HepG2 (cell line): ENCODE measurements around the gene ADGRE3. TPM values are rescaled to one million over a fixed set of nuclear protein-coding genes. Genes with fewer than 3 reads are reported as not detected.

Source experiments
- ATAC-seq: fragments of 200-7000 bp; cut with Tn5 transposase; 3 replicates; pipeline ENCODE4 v1.9.1; 2020; ENCODE audit warnings: mild to moderate bottlenecking, moderate library complexity
- BruUV-seq: library from RNA; stranded (reverse); fragments of 400-500 nt; replicated peaks from 2 replicates; lab custom pipeline; 2021; lab: Mats Ljungman, UMichigan
- CTCF ChIA-PET: fragments of 300-600 bp; formaldehyde crosslinking; extraction: SDS; loops from one replicate; lab custom pipeline; 2021; ENCODE audit warnings: low total read pairs, inconsistent platforms, low intra/inter-chr PET ratio; lab: Yijun Ruan, JAX
- POLR2A ChIA-PET: fragments of 350-600 bp; sonication (Branson Sonifier 250); formaldehyde crosslinking; loops from one replicate; lab custom pipeline; 2020; ENCODE audit warnings: antibody characterized with exemption, inconsistent platforms; lab: Yijun Ruan, JAX
- DNase-seq: peaks from one replicate; pipeline ENCODE4 v3.0.0-alpha.2; 2015; ENCODE audit warnings: low spot score
- FAIRE-seq: peaks from 3 replicates; lab custom pipeline; 2011; peaks lifted over from hg19 to GRCh38; lab: Jason Lieb, UNC
- H2AFZ ChIP-seq: one replicate; pipeline ENCODE4 v1.6.1; 2011; ENCODE audit warnings: low read length, inconsistent platforms
- H3K27ac ChIP-seq: fragments of 300-600 bp; 3 replicates; pipeline ENCODE4 v1.8.0; 2011; ENCODE audit warnings: mixed run types, mild to moderate bottlenecking, mixed read lengths, low read length, inconsistent platforms; ENCODE audit not compliant: insufficient read depth; ENCODE audit errors: extremely low read length
- H3K27me3 ChIP-seq, 2 experiments: fragments of 200-600 bp in 1 of 2; 2 replicates in 1 of 2; 3 replicates in 1 of 2; pipeline versions ENCODE4 v1.6.0 to v1.8.0; 2011; ENCODE audit warnings: low read length in 2 of 2, mild to moderate bottlenecking in 2 of 2, moderate library complexity in 2 of 2, inconsistent platforms in 1 of 2; ENCODE audit not compliant: insufficient read depth in 2 of 2, control insufficient read depth in 1 of 2
- H3K36me3 ChIP-seq, 2 experiments: fragments of 200-600 bp in 1 of 2; replicated peaks in 1 of 2; 2 replicates in 1 of 2; 3 replicates in 1 of 2; pipeline versions ENCODE4 v1.5.1 to v1.8.0; 2011; ENCODE audit warnings: low read length in 2 of 2, inconsistent platforms in 1 of 2; ENCODE audit not compliant: insufficient read depth in 2 of 2, control insufficient read depth in 1 of 2
- H3K4me1 ChIP-seq: 2 replicates; pipeline ENCODE4 v1.5.1; 2012; ENCODE audit warnings: low read length, inconsistent platforms; ENCODE audit not compliant: insufficient read depth
- H3K4me2 ChIP-seq: 2 replicates; pipeline ENCODE4 v1.6.0; 2011; ENCODE audit warnings: low read depth, low read length, inconsistent platforms
- H3K4me3 ChIP-seq, 3 experiments: fragments of 200-600 bp in 1 of 3; sonication (generic), shearing (Covaris generic) in 1 of 3; replicated peaks in 1 of 3; 2 replicates each; pipeline ENCODE4 v1.5.1; 2011 to 2016; ENCODE audit warnings: low read length in 3 of 3, inconsistent platforms in 2 of 3, low read depth in 2 of 3, mild to moderate bottlenecking in 2 of 3, control low read depth in 1 of 3, mixed read lengths in 1 of 3; ENCODE audit not compliant: insufficient read depth in 1 of 3
- H3K79me2 ChIP-seq: one replicate; pipeline ENCODE4 v1.6.1; 2011; ENCODE audit warnings: low read length, inconsistent platforms; ENCODE audit not compliant: insufficient read depth
- H3K9ac ChIP-seq: 2 replicates; pipeline ENCODE4 v1.6.0; 2011; ENCODE audit warnings: mild to moderate bottlenecking, low read depth, low read length, inconsistent platforms; ENCODE audit not compliant: insufficient read depth
- H3K9me3 ChIP-seq: 2 replicates; pipeline ENCODE4 v1.5.1; 2012; ENCODE audit warnings: mild to moderate bottlenecking, low read length
- H4K20me1 ChIP-seq: 2 replicates; pipeline ENCODE4 v1.6.0; 2011; ENCODE audit warnings: inconsistent platforms, mild to moderate bottlenecking, low read length, moderate library complexity; ENCODE audit not compliant: insufficient read depth
- GATA4 ChIP-seq: sonication (generic); IDR thresholded peaks from 2 replicates; pipeline ENCODE4 v1.6.1; 2016; ENCODE audit warnings: antibody characterized with exemption, low read depth, borderline replicate concordance
- RFXANK ChIP-seq: IDR thresholded peaks from 2 replicates; pipeline ENCODE4 v1.6.1; 2016
- ZNF142 ChIP-seq: sonication (generic); formaldehyde crosslinking; IDR thresholded peaks from 2 replicates; pipeline ENCODE4 v1.4.0; 2020; ENCODE audit warnings: missing genetic modification reagents
- ZNF253 ChIP-seq: sonication (generic); formaldehyde crosslinking; IDR thresholded peaks from 2 replicates; pipeline ENCODE4 v1.8.0; 2022; ENCODE audit warnings: mild to moderate bottlenecking, missing genetic modification reagents, borderline replicate concordance
- ZNF331 ChIP-seq: sonication (generic); formaldehyde crosslinking; IDR thresholded peaks from 2 replicates; pipeline ENCODE4 v1.4.0; 2020; ENCODE audit warnings: missing genetic modification reagents
- ZNF670 ChIP-seq: sonication (generic); formaldehyde crosslinking; IDR thresholded peaks from 2 replicates; pipeline ENCODE4 v1.8.0; 2022; ENCODE audit warnings: mild to moderate bottlenecking, missing genetic modification reagents, borderline replicate concordance
- WGBS: methylation state at CpG from one replicate; pipeline ENCODE4 v1.1.6; 2017; ENCODE audit warnings: low lambda C conversion rate; 5-methylcytosine and 5-hydroxymethylcytosine counted together
- in situ Hi-C: cut with HindIII; loops from 2 replicates; pipeline ENCODE4 v1.10.0; 2017; ENCODE audit warnings: low pct_unique_long_range_greater_than_20kb; ENCODE audit not compliant: extremely low pct_ligation_motif_present
- intact Hi-C: fragments of 100-400 bp; cut with micrococcal nuclease; formaldehyde crosslinking; loops from one replicate; pipeline ENCODE4 v1.10.0; 2022; ENCODE audit not compliant: unreplicated experiment
- polyA plus RNA-seq, 8 experiments: library from polyadenylated mRNA; depleted of rRNA in 3 of 8; stranded (reverse) in 7 of 8; unstranded in 1 of 8; fragments of >200 nt; fragmentation: Illumina TruSeq in 4 of 8; extraction: Trizol in 4 of 8; gene quantifications; 2 replicates each; pipeline versions ENCODE4 v1.2.1 to v1.2.3, GENCODE V29; 2011 to 2016; ENCODE audit warnings: low read depth in 4 of 8, missing spikeins in 1 of 8, mixed read lengths in 1 of 8; ENCODE audit not compliant: insufficient read depth in 1 of 8
- total RNA-seq, 5 experiments: library from RNA; depleted of rRNA; stranded (reverse); fragments of >200 nt; fragmentation: Illumina TruSeq; extraction: Trizol; gene quantifications; 2 replicates each; pipeline ENCODE4 v1.2.3, GENCODE V29; 2016; ENCODE audit warnings: low read depth in 1 of 5
- TF ChIP-seq, protein P1 (sequence below): sonication (generic); formaldehyde crosslinking; IDR thresholded peaks from 2 replicates; pipeline ENCODE4 v1.8.1; 2023; ENCODE audit warnings: mild to moderate bottlenecking, inconsistent platforms, moderate library complexity, missing genetic modification reagents, borderline replicate concordance

The ADGRE3 gene
- total and polyA plus RNA-seq, 2 of the 13 experiments (the other 11 are each of a cell fraction or from before 2014, with no cell fraction given): not detected

GRCh38 chr19:14669940-14670339, 4.7 kb downstream of the ADGRE3 start:
- Histone ChIP-seq H3K9ac (no peak overlapping the region), H3K79me2 (no peaks in the 10 kb centered on the region), H3K4me2 (no peak overlapping the region), H4K20me1 (no peaks in the 10 kb centered on the region), H3K27me3 (peaks cover 0 to 5% of the 10 kb centered on the region in 2 experiments; a peak in 1 of 5 replicates), H2AFZ (no peak overlapping the region), H3K4me1 (peaks cover 8% of the 10 kb centered on the region), H3K36me3 (no peaks in the 10 kb centered on the region), H3K9me3 (no peaks in the 10 kb centered on the region), H3K27ac (no peak overlapping the region), H3K4me3 (no peak overlapping the region)
- ChIA-PET CTCF (no interaction called here), POLR2A (no interaction called here)
- intact Hi-C loops: no loop called here
- ATAC-seq: no peak
- peak; percentile 72; the same call in 1 of the 2 replicates for TF ChIP-seq ZNF331 (CRISPR knock-in tag)
- no peak for TF ChIP-seq ZNF253 (CRISPR knock-in tag)
- WGBS: 7% methylated on average over 3 of the region's 3 CpGs
- FAIRE-seq: no peak
- in situ Hi-C loops: no loop called here
- no peak for DNase-seq
- no TSS peak for BruUV-seq

- TF ChIP-seq ZNF142 (CRISPR knock-in tag) (no peak), GATA4 (no peak), RFXANK (CRISPR knock-in tag) (no peak), ZNF670 (CRISPR knock-in tag) (no peak)
- TF ChIP-seq, protein P1, sequence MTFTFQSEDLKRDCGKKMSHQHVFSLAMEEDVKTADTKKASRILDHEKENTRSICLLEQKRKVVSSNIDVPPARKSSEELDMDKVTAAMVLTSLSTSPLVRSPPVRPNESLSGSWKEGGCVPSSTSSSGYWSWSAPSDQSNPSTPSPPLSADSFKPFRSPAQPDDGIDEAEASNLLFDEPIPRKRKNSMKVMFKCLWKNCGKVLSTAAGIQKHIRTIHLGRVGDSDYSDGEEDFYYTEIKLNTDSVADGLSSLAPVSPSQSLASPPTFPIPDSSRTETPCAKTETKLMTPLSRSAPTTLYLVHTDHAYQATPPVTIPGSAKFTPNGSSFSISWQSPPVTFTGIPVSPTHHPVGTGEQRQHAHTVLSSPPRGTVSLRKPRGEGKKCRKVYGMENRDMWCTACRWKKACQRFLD (CRISPR knock-in tag): no peak
- Histone ChIP-seq H3K9me3 (no peaks in the 10 kb centered on the region), H3K4me3 (no peak overlapping the region), H4K20me1 (no peaks in the 10 kb centered on the region), H3K36me3 (no peaks in the 10 kb centered on the region), H3K4me2 (no peak overlapping the region), H3K27ac (no peak overlapping the region), H3K4me1 (0 out of 2 replicates have a peak, but pooled peaks cover 13% of the 10 kb centered on the region), H3K79me2 (no peaks in the 10 kb centered on the region), H3K9ac (no peak overlapping the region), H2AFZ (no peak overlapping the region), H3K27me3 (no peaks in the 10 kb centered on the region)
- WGBS: 62% methylated on average over 12 of the region's 12 CpGs
- BruUV-seq: no TSS peak
- DNase-seq (no peak), FAIRE-seq (no peak), ATAC-seq (no peak)
- ChIA-PET POLR2A (no interaction called here), CTCF (no interaction called here)
- intact Hi-C loops (no loop called here), in situ Hi-C loops (no loop called here)
These were observed 13.2 kb downstream of the ADGRE3 start for GRCh38 chr19:14661372-14661924.
